H9 (cell line): ENCODE results near the gene MTX1. TPM values are rescaled to one million over a fixed set of nuclear protein-coding genes. Genes with fewer than 3 reads are reported as not detected.

Experiments used
- DNase-seq: peaks from one replicate; pipeline ENCODE4 v3.0.0-alpha.2; 2017
- H2AFZ ChIP-seq: one replicate; pipeline ENCODE4 v1.6.1; 2013; ENCODE audit warnings: mild to moderate bottlenecking, low read length, control low read depth, moderate library complexity
- H2AK5ac ChIP-seq: 2 replicates; pipeline ENCODE4 v1.6.1; 2013; ENCODE audit warnings: low read length, control low read depth, mixed read lengths; ENCODE audit not compliant: insufficient read length
- H2BK120ac ChIP-seq: one replicate; pipeline ENCODE4 v1.6.1; 2013; ENCODE audit warnings: low read depth, mild to moderate bottlenecking, low read length, control low read depth, inconsistent platforms; ENCODE audit not compliant: poor library complexity, severe bottlenecking
- H2BK12ac ChIP-seq: 2 replicates; pipeline ENCODE4 v1.6.1; 2013; ENCODE audit warnings: low read length, control low read depth, mixed read lengths, low read depth; ENCODE audit not compliant: insufficient read length
- H2BK15ac ChIP-seq: 2 replicates; pipeline ENCODE4 v1.6.1; 2013; ENCODE audit warnings: low read depth, low read length, control low read depth
- H2BK20ac ChIP-seq: one replicate; pipeline ENCODE4 v1.6.1; 2013; ENCODE audit warnings: low read depth, mild to moderate bottlenecking, low read length, control low read depth, inconsistent platforms; ENCODE audit not compliant: poor library complexity, severe bottlenecking
- H2BK5ac ChIP-seq: 2 replicates; pipeline ENCODE4 v1.6.1; 2013; ENCODE audit warnings: low read length, control low read depth, mixed read lengths; ENCODE audit not compliant: insufficient read length
- H3K14ac ChIP-seq: 2 replicates; pipeline ENCODE4 v1.6.1; 2013; ENCODE audit warnings: low read length, control low read depth; ENCODE audit not compliant: insufficient read depth
- H3K18ac ChIP-seq: 2 replicates; pipeline ENCODE4 v1.6.1; 2013; ENCODE audit warnings: low read depth, mild to moderate bottlenecking, mixed read lengths, low read length, control low read depth; ENCODE audit not compliant: insufficient read length
- H3K23ac ChIP-seq: 2 replicates; pipeline ENCODE4 v1.6.1; 2013; ENCODE audit warnings: low read length, control low read depth, mixed read lengths, low read depth; ENCODE audit not compliant: insufficient read length
- H3K23me2 ChIP-seq: 2 replicates; pipeline ENCODE4 v1.6.1; 2013; ENCODE audit warnings: low read depth, mild to moderate bottlenecking, mixed read lengths, low read length, control low read depth; ENCODE audit not compliant: insufficient read length, poor library complexity, severe bottlenecking
- H3K27ac ChIP-seq: 2 replicates; pipeline ENCODE4 v1.5.1; 2013; ENCODE audit warnings: low read length, control low read depth, mixed read lengths, low read depth; ENCODE audit not compliant: insufficient read length
- H3K27me3 ChIP-seq: 2 replicates; pipeline ENCODE4 v1.6.1; 2013; ENCODE audit warnings: low read length, control low read depth, inconsistent platforms; ENCODE audit not compliant: insufficient read depth
- H3K4ac ChIP-seq: 2 replicates; pipeline ENCODE4 v1.6.1; 2013; ENCODE audit warnings: low read depth, mild to moderate bottlenecking, control low read depth, inconsistent platforms, low read length, moderate library complexity
- H3K4me1 ChIP-seq: 2 replicates; pipeline ENCODE4 v1.6.1; 2013; ENCODE audit warnings: low read length, control low read depth, inconsistent platforms; ENCODE audit not compliant: insufficient read depth
- H3K4me2 ChIP-seq: 2 replicates; pipeline ENCODE4 v1.6.1; 2013; ENCODE audit warnings: low read length, control low read depth, mixed read lengths; ENCODE audit not compliant: insufficient read length, insufficient read depth
- H3K56ac ChIP-seq: 2 replicates; pipeline ENCODE4 v1.6.1; 2013; ENCODE audit warnings: low read depth, mild to moderate bottlenecking, mixed read lengths, low read length, control low read depth; ENCODE audit not compliant: insufficient read length
- H3K79me1 ChIP-seq: 2 replicates; pipeline ENCODE4 v1.6.1; 2013; ENCODE audit warnings: low read depth, mild to moderate bottlenecking, moderate library complexity, low read length, control low read depth, inconsistent platforms; ENCODE audit not compliant: insufficient read depth, poor library complexity, severe bottlenecking
- H3K79me2 ChIP-seq: 2 replicates; pipeline ENCODE4 v1.6.1; 2013; ENCODE audit warnings: low read length, control low read depth, inconsistent platforms; ENCODE audit not compliant: insufficient read depth
- H3K9ac ChIP-seq: 2 replicates; pipeline ENCODE4 v1.6.1; 2013; ENCODE audit warnings: low read length, control low read depth, mixed read lengths; ENCODE audit not compliant: insufficient read length; ENCODE audit errors: extremely low read depth
- H3K9me3 ChIP-seq: one replicate; pipeline ENCODE4 v1.6.1; 2013; ENCODE audit warnings: low read depth, low read length, inconsistent platforms; ENCODE audit not compliant: control insufficient read depth
- H3T11ph ChIP-seq: one replicate; pipeline ENCODE4 v1.6.1; 2013; ENCODE audit warnings: mild to moderate bottlenecking, low read length, control low read depth, inconsistent platforms
- H4K20me1 ChIP-seq: one replicate; pipeline ENCODE4 v1.6.1; 2013; ENCODE audit not compliant: control insufficient read depth, insufficient read length, insufficient read depth
- H4K5ac ChIP-seq: 2 replicates; pipeline ENCODE4 v1.6.1; 2013; ENCODE audit warnings: low read depth, mild to moderate bottlenecking, mixed read lengths, low read length, control low read depth; ENCODE audit not compliant: insufficient read length
- H4K8ac ChIP-seq: replicated peaks from 2 replicates; pipeline ENCODE4 v1.6.1; 2013; ENCODE audit warnings: low read length, control low read depth, mixed read lengths, low read depth; ENCODE audit not compliant: insufficient read length
- H4K91ac ChIP-seq: 2 replicates; pipeline ENCODE4 v1.6.1; 2013; ENCODE audit warnings: low read depth, mild to moderate bottlenecking, moderate library complexity, mixed read lengths, low read length, control low read depth; ENCODE audit not compliant: insufficient read length
- H3K27ac Mint-ChIP-seq, 3 experiments: 2 replicates in 2 of 3; 3 replicates in 1 of 3; pipeline ENCODE4 v1.8.0; 2020 to 2021; ENCODE audit warnings: mixed read lengths in 3 of 3, mild to moderate bottlenecking in 1 of 3, moderate library complexity in 1 of 3
- H3K27me3 Mint-ChIP-seq: 2 replicates; pipeline ENCODE4 v1.8.0; 2021; ENCODE audit warnings: low read depth, mild to moderate bottlenecking, moderate library complexity, mixed read lengths
- H3K36me3 Mint-ChIP-seq, 3 experiments: 2 replicates in 2 of 3; 3 replicates in 1 of 3; pipeline ENCODE4 v1.8.0; 2020 to 2021; ENCODE audit warnings: low read depth in 3 of 3, mixed read lengths in 3 of 3; ENCODE audit not compliant: insufficient read depth in 1 of 3
- H3K4me1 Mint-ChIP-seq, 2 experiments: 2 replicates each; pipeline ENCODE4 v1.8.0; 2020; ENCODE audit warnings: mixed read lengths in 2 of 2
- H3K4me3 Mint-ChIP-seq, 2 experiments: 2 replicates in 1 of 2; 3 replicates in 1 of 2; pipeline ENCODE4 v1.8.0; 2020 to 2021; ENCODE audit warnings: mild to moderate bottlenecking in 2 of 2, mixed read lengths in 2 of 2, moderate library complexity in 1 of 2
- H3K9me3 Mint-ChIP-seq, 2 experiments: 2 replicates in 1 of 2; 3 replicates in 1 of 2; pipeline ENCODE4 v1.8.0; 2020; ENCODE audit warnings: mild to moderate bottlenecking in 2 of 2, mixed read lengths in 2 of 2, moderate library complexity in 1 of 2
- CTCF ChIP-seq: fragments of 200-600 bp; sonication (generic); conservative IDR thresholded peaks from 3 replicates; pipeline ENCODE4 v1.8.0; 2021; ENCODE audit warnings: antibody characterized with exemption, mild to moderate bottlenecking
- WGBS: extraction: QIAGEN DNeasy Blood & Tissue Kit; methylation state at CpG from one replicate; pipeline ENCODE4 v1.1.7; 2013; ENCODE audit warnings: missing lambda C conversion rate, low lambda C conversion rate, mixed read lengths; ENCODE audit not compliant: insufficient read length; ENCODE audit errors: extremely low coverage; 5-methylcytosine and 5-hydroxymethylcytosine counted together
- total RNA-seq: library from RNA; stranded (reverse); gene quantifications from 2 replicates; pipeline ENCODE4 v1.2.1, GENCODE V29; 2021

MTX1 gene
- total RNA-seq, 1 experiment from 2014 or later, result 45.0 TPM

DNA sequence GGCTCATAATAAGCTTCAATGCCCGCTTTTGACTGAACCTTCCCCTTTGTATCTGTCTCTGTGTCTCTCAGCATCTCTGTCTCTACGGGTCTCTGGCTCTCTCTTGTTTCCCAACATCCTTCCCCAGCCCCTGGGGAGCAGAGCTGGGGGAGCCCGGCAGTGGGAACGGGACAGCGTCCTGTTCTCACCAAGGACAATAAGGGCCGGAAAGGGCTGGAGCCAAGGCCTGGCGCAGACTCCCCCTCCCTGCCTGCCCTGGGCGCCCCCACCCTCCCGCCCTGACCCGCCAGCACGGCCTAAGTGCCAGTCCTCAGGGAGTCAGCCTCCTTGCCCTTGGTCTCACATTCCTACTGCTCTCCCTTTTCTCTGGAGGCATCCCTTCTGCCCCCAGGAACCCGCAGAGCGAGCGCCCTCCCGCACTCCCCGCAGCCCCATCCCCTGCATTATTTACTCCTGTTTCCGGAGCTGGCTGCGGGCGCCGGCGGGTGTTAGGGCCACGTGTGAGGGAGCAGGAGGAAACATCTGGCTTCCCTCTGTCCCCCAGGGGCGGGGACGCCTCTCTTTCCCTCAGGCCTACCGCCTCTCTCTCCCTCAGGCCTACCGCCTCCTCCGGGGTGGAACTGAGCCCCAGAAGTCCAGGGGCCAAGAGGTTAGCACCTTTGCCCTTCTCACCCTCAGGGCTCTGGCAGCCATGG lies 41.9 kb upstream of the MTX1 start:
- peak overlapping the region in 1 of 2 experiments; percentile 89; a peak in 3 of 5 replicates for H3K4me3 Mint-ChIP-seq
- no CpG with 5 or more reads among the region's 27 CpGs for WGBS

More for the DNA sequence above, 41.9 kb upstream of the MTX1 start:
- no peaks in the 10 kb centered on the region for H4K20me1 ChIP-seq
- H3K4ac ChIP-seq, result no peak overlapping the region
- Mint-ChIP-seq H3K9me3 (peaks cover 4 to 5% of the 10 kb centered on the region in 2 experiments; a peak in 4 of 5 replicates), H3K27ac (peak overlapping the region in 2 of 3 experiments; percentile 83 to 96; a peak in 5 of 7 replicates), H3K4me1 (peaks cover 5 to 18% of the 10 kb centered on the region in 2 experiments), H3K36me3 (peaks cover 3 to 17% (median 13%) of the 10 kb centered on the region in 3 experiments; a peak in 6 of 7 replicates), H3K27me3 (peaks cover 3% of the 10 kb centered on the region)
- H2AK5ac ChIP-seq, result no peak overlapping the region
- H2BK20ac ChIP-seq, result no peak overlapping the region
- no peak overlapping the region for H3T11ph ChIP-seq
- H2BK15ac ChIP-seq, result no peak overlapping the region
- H3K79me2 ChIP-seq, result no peaks in the 10 kb centered on the region
- H3K4me2 ChIP-seq, result peak overlapping the region; percentile 94
- peaks cover 8% of the 10 kb centered on the region for H3K23me2 ChIP-seq
- H3K14ac ChIP-seq, result no peak overlapping the region
- H3K79me1 ChIP-seq, result no peaks in the 10 kb centered on the region
- no peak overlapping the region for H4K8ac ChIP-seq
- no peak overlapping the region for H2BK5ac ChIP-seq
- DNase-seq, result peak; percentile 71
- H2BK12ac ChIP-seq, result no peak overlapping the region
- H3K56ac ChIP-seq, result no peak overlapping the region
- H4K91ac ChIP-seq, result no peak overlapping the region
- H4K5ac ChIP-seq, result no peak overlapping the region
- H3K9ac ChIP-seq, result no peak overlapping the region
- no peaks in the 10 kb centered on the region for H3K27me3 ChIP-seq
- no peak overlapping the region for H3K18ac ChIP-seq
- no peak overlapping the region for H3K23ac ChIP-seq
- no peak overlapping the region for H2BK120ac ChIP-seq
- H3K27ac ChIP-seq, result no peak overlapping the region
- TF ChIP-seq CTCF, result no peak
- H2AFZ ChIP-seq, result no peak overlapping the region
- no peaks in the 10 kb centered on the region for H3K4me1 ChIP-seq
- H3K9me3 ChIP-seq, result no peaks in the 10 kb centered on the region
